A673 (cell line): Measurements from ENCODE around the gene GLB1L2. TPM values are rescaled to one million over a fixed set of nuclear protein-coding genes. Genes with fewer than 3 reads are reported as not detected.

Experiments used
- BruUV-seq: library from RNA; stranded (reverse); fragments of 400-500 nt; replicated peaks from 2 replicates; lab custom pipeline; 2021; lab: Mats Ljungman, UMichigan
- CTCF ChIA-PET: fragments of 300-600 bp; sonication (Branson Sonifier 250); formaldehyde crosslinking; loops from one replicate; lab custom pipeline; 2022; ENCODE audit warnings: antibody characterized with exemption; lab: Charles Lee
- POLR2A ChIA-PET: fragments of 300-600 bp; sonication (Branson Sonifier 250); formaldehyde crosslinking; loops from one replicate; lab custom pipeline; 2022; ENCODE audit warnings: antibody characterized with exemption; ENCODE audit not compliant: low non-redundant PET; lab: Charles Lee
- DNase-seq: peaks from one replicate; pipeline ENCODE4 v3.0.0-alpha.2; 2015; ENCODE audit warnings: low spot score
- H3K27ac ChIP-seq: fragments of 200-600 bp; sonication (generic); 2 replicates; pipeline ENCODE4 v1.5.1; 2016; ENCODE audit warnings: mixed run types, low read depth, mild to moderate bottlenecking, mixed read lengths, antibody characterized with exemption, low read length; ENCODE audit not compliant: poor library complexity, severe bottlenecking
- H3K27me3 ChIP-seq: fragments of 200-600 bp; sonication (generic); replicated peaks from 2 replicates; pipeline ENCODE4 v1.6.1; 2017; ENCODE audit warnings: mixed run types, low read depth, mild to moderate bottlenecking, mixed read lengths, antibody characterized with exemption, low read length; ENCODE audit not compliant: insufficient read depth, poor library complexity
- H3K36me3 ChIP-seq: fragments of 200-600 bp; sonication (generic); 2 replicates; pipeline ENCODE4 v1.6.1; 2016; ENCODE audit warnings: mixed run types, mild to moderate bottlenecking, mixed read lengths, antibody characterized with exemption, low read length; ENCODE audit not compliant: insufficient read depth, poor library complexity, severe bottlenecking
- H3K4me1 ChIP-seq: fragments of 200-600 bp; sonication (generic); 2 replicates; pipeline ENCODE4 v1.6.1; 2017; ENCODE audit warnings: mixed run types, mild to moderate bottlenecking, mixed read lengths, antibody characterized with exemption, low read length; ENCODE audit not compliant: insufficient read depth, poor library complexity, severe bottlenecking
- H3K4me3 ChIP-seq: fragments of 200-600 bp; sonication (generic); 2 replicates; pipeline ENCODE4 v1.5.1; 2016; ENCODE audit warnings: low read depth, mixed run types, mild to moderate bottlenecking, mixed read lengths, low read length; ENCODE audit not compliant: poor library complexity, severe bottlenecking
- H3K9me3 ChIP-seq: fragments of 200-600 bp; sonication (generic); 2 replicates; pipeline ENCODE4 v1.6.1; 2016; ENCODE audit warnings: mixed run types, low read depth, mild to moderate bottlenecking, mixed read lengths, antibody characterized with exemption, low read length; ENCODE audit not compliant: poor library complexity, severe bottlenecking
- EZH2 ChIP-seq: fragments of 200-600 bp; sonication (generic); IDR thresholded peaks from 2 replicates; pipeline ENCODE4 v1.6.1; 2017; ENCODE audit warnings: borderline replicate concordance, low read depth, mild to moderate bottlenecking, mixed read lengths, antibody characterized with exemption, low read length; ENCODE audit not compliant: poor library complexity, severe bottlenecking
- intact Hi-C: fragments of 100-400 bp; cut with micrococcal nuclease; formaldehyde crosslinking; loops from one replicate; pipeline ENCODE4 v1.10.0; 2022; ENCODE audit not compliant: unreplicated experiment
- total RNA-seq: library from RNA; stranded (reverse); gene quantifications from 2 replicates; pipeline ENCODE4 v1.2.3, GENCODE V29; 2021
- TF ChIP-seq, protein P1 (sequence below): fragments of 300-800, 200-600 bp; sonication (generic); conservative IDR thresholded peaks from 2 replicates; pipeline ENCODE4 v1.5.1; 2017; ENCODE audit warnings: low read depth, mild to moderate bottlenecking, antibody characterized with exemption, low read length, moderate library complexity, mixed read lengths

The GLB1L2 gene
- total RNA-seq, 1 experiment from 2014 or later, result 22.6 TPM

DNA sequence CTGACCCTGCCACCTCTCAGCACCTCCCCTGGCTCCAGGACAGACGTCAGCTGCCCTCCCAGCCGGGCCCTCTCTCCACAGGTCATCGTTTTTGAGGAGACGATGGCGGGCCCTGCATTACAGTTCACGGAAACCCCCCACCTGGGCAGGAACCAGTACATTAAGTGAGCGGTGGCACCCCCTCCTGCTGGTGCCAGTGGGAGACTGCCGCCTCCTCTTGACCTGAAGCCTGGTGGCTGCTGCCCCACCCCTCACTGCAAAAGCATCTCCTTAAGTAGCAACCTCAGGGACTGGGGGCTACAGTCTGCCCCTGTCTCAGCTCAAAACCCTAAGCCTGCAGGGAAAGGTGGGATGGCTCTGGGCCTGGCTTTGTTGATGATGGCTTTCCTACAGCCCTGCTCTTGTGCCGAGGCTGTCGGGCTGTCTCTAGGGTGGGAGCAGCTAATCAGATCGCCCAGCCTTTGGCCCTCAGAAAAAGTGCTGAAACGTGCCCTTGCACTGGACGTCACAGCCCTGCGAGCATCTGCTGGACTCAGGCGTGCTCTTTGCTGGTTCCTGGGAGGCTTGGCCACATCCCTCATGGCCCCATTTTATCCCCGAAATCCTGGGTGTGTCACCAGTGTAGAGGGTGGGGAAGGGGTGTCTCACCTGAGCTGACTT lies 43.2 kb downstream of the GLB1L2 start:
- no peak overlapping the region for H3K27ac ChIP-seq
- H3K27me3 ChIP-seq, result no peaks in the 10 kb centered on the region
- no peak for DNase-seq
- BruUV-seq, result no TSS peak
- no peaks in the 10 kb centered on the region for H3K4me1 ChIP-seq
- POLR2A ChIA-PET, result no interaction called here
- H3K36me3 ChIP-seq, result no peaks in the 10 kb centered on the region
- no peak overlapping the region for H3K4me3 ChIP-seq
- CTCF ChIA-PET, result no interaction called here
- H3K9me3 ChIP-seq, result no peaks in the 10 kb centered on the region
- no peak for TF ChIP-seq EZH2
- TF ChIP-seq, protein P1, sequence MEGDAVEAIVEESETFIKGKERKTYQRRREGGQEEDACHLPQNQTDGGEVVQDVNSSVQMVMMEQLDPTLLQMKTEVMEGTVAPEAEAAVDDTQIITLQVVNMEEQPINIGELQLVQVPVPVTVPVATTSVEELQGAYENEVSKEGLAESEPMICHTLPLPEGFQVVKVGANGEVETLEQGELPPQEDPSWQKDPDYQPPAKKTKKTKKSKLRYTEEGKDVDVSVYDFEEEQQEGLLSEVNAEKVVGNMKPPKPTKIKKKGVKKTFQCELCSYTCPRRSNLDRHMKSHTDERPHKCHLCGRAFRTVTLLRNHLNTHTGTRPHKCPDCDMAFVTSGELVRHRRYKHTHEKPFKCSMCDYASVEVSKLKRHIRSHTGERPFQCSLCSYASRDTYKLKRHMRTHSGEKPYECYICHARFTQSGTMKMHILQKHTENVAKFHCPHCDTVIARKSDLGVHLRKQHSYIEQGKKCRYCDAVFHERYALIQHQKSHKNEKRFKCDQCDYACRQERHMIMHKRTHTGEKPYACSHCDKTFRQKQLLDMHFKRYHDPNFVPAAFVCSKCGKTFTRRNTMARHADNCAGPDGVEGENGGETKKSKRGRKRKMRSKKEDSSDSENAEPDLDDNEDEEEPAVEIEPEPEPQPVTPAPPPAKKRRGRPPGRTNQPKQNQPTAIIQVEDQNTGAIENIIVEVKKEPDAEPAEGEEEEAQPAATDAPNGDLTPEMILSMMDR, result no peak
- intact Hi-C loops, result no loop called here

DNA sequence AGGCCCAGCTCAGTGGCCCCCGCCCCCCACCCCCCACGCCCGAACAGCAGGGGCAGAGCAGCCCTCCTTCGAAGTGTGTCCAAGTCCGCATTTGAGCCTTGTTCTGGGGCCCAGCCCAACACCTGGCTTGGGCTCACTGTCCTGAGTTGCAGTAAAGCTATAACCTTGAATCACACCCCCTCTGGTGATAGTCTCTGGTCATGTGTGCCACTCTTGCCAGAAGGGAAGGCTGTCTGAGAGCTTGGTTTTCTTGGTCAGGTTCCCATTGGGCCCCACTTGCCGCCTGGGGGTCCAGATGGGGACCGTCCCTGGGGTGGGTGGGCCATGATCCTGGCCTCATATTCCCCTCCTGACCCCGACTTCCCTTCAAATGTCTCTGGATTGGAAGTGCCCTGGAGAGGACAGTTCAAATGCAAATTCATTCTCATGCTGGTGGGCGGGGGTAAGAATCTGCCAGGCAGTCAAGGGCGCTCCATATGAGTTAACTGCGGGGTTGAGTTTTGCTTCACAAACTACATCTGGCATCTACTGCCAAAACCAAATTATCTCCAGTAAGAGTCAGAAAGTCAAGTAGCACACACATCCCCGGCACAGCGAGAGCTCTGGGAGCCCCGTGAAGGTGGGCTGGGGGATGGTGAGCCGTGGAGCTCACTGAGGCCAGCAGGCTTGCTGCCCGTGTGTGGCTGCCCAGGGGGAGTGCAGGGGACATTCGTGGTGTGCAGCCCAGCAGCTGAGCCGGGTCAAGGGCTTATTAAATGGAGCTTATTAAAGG lies 44.5 kb downstream of the GLB1L2 start:
- no peak for DNase-seq
- Histone ChIP-seq H3K9me3 (no peaks in the 10 kb centered on the region), H3K36me3 (no peaks in the 10 kb centered on the region), H3K4me1 (no peaks in the 10 kb centered on the region), H3K27ac (no peak overlapping the region), H3K27me3 (no peaks in the 10 kb centered on the region), H3K4me3 (no peak overlapping the region)
- ChIA-PET CTCF (no interaction called here), POLR2A (no interaction called here)
- intact Hi-C loops, result no loop called here
- TF ChIP-seq, protein P1, result no peak
- TF ChIP-seq EZH2, result no peak
- no TSS peak for BruUV-seq

DNA sequence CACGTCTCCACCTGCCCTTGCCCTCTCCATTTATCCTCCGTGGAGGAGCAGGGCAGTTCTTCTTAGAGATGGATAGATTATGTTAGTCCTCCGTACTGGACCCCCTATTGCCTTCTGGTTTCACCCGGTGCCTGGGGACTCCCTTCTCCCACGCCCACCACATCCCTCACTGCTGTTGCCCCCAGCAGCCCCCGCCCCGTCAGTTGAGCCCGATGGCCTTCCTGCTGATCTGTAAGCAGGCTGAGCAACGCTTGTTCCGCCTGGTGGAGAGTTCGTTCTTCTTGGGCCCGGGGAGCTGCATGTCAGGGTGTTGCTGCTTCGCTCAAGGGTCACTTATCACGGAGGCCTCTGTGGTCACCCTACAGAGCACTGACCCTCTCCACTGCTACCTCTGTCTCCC lies 46.1 kb downstream of the GLB1L2 start:
- CTCF ChIA-PET, result no interaction called here
- no peaks in the 10 kb centered on the region for H3K27me3 ChIP-seq
- H3K36me3 ChIP-seq, result no peaks in the 10 kb centered on the region
- TF ChIP-seq, protein P1, result no peak
- no peak for TF ChIP-seq EZH2
- POLR2A ChIA-PET, result no interaction called here
- H3K9me3 ChIP-seq, result no peaks in the 10 kb centered on the region
- BruUV-seq, result no TSS peak
- intact Hi-C loops, result no loop called here
- no peak for DNase-seq
- no peaks in the 10 kb centered on the region for H3K4me1 ChIP-seq
- H3K27ac ChIP-seq, result no peak overlapping the region
- H3K4me3 ChIP-seq, result no peak overlapping the region
